K562 (cell line): ENCODE results near the gene MYO3B. TPM values are rescaled to one million over a fixed set of nuclear protein-coding genes. Genes with fewer than 3 reads are reported as not detected.

Source experiments
- CBFA2T3 ChIP-seq: fragments of 450-650 bp; IDR thresholded peaks from 2 replicates; pipeline ENCODE4 v1.6.1; 2017
- CREB5 ChIP-seq: fragments of 250-450 bp; sonication (Bioruptor Pico); IDR thresholded peaks from 2 replicates; pipeline ENCODE4 v1.5.0; 2020; ENCODE audit warnings: mild to moderate bottlenecking
- HNRNPUL1 ChIP-seq: fragments of 200-400 bp; formaldehyde crosslinking; IDR thresholded peaks from 2 replicates; pipeline ENCODE4 v1.6.1; 2017; ENCODE audit warnings: low read length
- KLF13 ChIP-seq: fragments of 450-650 bp; IDR thresholded peaks from 2 replicates; pipeline ENCODE4 v1.6.1; 2016; ENCODE audit warnings: missing genetic modification characterization, low read depth, mild to moderate bottlenecking, missing compliant biosample characterization, moderate library complexity, borderline replicate concordance
- PBX2 ChIP-seq, 2 experiments: IDR thresholded peaks in 1 of 2; conservative IDR thresholded peaks in 1 of 2; 2 replicates each; pipeline ENCODE4 v1.6.1; 2016; ENCODE audit warnings: low read depth in 2 of 2, mild to moderate bottlenecking in 1 of 2, missing compliant biosample characterization in 1 of 2, missing genetic modification characterization in 1 of 2, moderate library complexity in 1 of 2
- PCBP1 ChIP-seq: fragments of 200-400 bp; formaldehyde crosslinking; IDR thresholded peaks from 2 replicates; pipeline ENCODE4 v1.6.1; 2018; ENCODE audit warnings: mild to moderate bottlenecking, low read depth, low read length; ENCODE audit not compliant: poor library complexity, severe bottlenecking
- PHF20 ChIP-seq: fragments of 450-650 bp; IDR thresholded peaks from 2 replicates; pipeline ENCODE4 v1.6.1; 2018; ENCODE audit not compliant: partially characterized antibody
- PHTF2 ChIP-seq: fragments of 250-450 bp; sonication (Bioruptor Pico); IDR thresholded peaks from 2 replicates; pipeline ENCODE4 v1.5.0; 2021; ENCODE audit warnings: mild to moderate bottlenecking
- POLR3A ChIP-seq: IDR thresholded peaks from 2 replicates; pipeline ENCODE4 v1.6.1; 2011; ENCODE audit warnings: borderline replicate concordance, mild to moderate bottlenecking, moderate library complexity; ENCODE audit not compliant: insufficient read length, insufficient read depth; ENCODE audit errors: extremely low read depth
- PRDM10 ChIP-seq: fragments of 450-650 bp; IDR thresholded peaks from 2 replicates; pipeline ENCODE4 v1.6.1; 2018; ENCODE audit not compliant: partially characterized antibody
- RFX5 ChIP-seq: IDR thresholded peaks from 2 replicates; pipeline ENCODE4 v1.6.1; 2011; ENCODE audit warnings: low read depth, mild to moderate bottlenecking, improper control_type of control experiment, low read length
- SAFB ChIP-seq: fragments of 200-400 bp; formaldehyde crosslinking; IDR thresholded peaks from 2 replicates; pipeline ENCODE4 v1.6.1; 2017; ENCODE audit warnings: low read depth, low read length, borderline replicate concordance
- SOX6 ChIP-seq: fragments of 450-650 bp; IDR thresholded peaks from 2 replicates; pipeline ENCODE4 v1.6.1; 2014; ENCODE audit warnings: mild to moderate bottlenecking
- TFE3 ChIP-seq: fragments of 450-650 bp; formaldehyde crosslinking; IDR thresholded peaks from 2 replicates; pipeline ENCODE4 v1.4.0; 2020; ENCODE audit warnings: mild to moderate bottlenecking, mixed read lengths
- THRAP3 ChIP-seq: fragments of 450-650 bp; IDR thresholded peaks from 2 replicates; pipeline ENCODE4 v1.6.1; 2016; ENCODE audit warnings: mild to moderate bottlenecking, inconsistent platforms, borderline replicate concordance
- ZNF280A ChIP-seq: fragments of 450-650 bp; IDR thresholded peaks from 2 replicates; pipeline ENCODE4 v1.6.1; 2018; ENCODE audit warnings: mild to moderate bottlenecking, low read depth; ENCODE audit not compliant: partially characterized antibody
- polyA plus RNA-seq, 8 experiments: library from polyadenylated mRNA; depleted of rRNA in 4 of 8; stranded (reverse) in 5 of 8; unstranded in 3 of 8; fragments of >200 nt; fragmentation: Nextera tagmentation in 2 of 8; fragmentation: Illumina TruSeq in 1 of 8; extraction: Ambion mirVana in 2 of 8; extraction: Trizol in 1 of 8; gene quantifications; 2 replicates each; pipeline versions ENCODE4 v1.2.1 to v1.2.3, GENCODE V29; 2011 to 2014; ENCODE audit warnings: inconsistent platforms in 1 of 8, missing spikeins in 1 of 8
- total RNA-seq, 7 experiments: library from RNA; depleted of rRNA in 6 of 7; stranded (reverse); fragments of >200 nt in 6 of 7; fragmentation: Illumina TruSeq in 2 of 7; extraction: Trizol in 2 of 7; gene quantifications; 2 replicates each; pipeline versions ENCODE4 v1.2.1 to v1.2.3, GENCODE V29; 2011 to 2021; ENCODE audit warnings: low replicate concordance in 1 of 7

Gene MYO3B
- total and polyA plus RNA-seq, 9 of the 15 experiments (the other 6 are each of a cell fraction or from before 2014, with no cell fraction given) = 2.7 to 6.5 (median 3.6) TPM

GRCh38 chr2:170313347-170313991, 135.5 kb downstream of the MYO3B start (continued):
- no peak for TF ChIP-seq SAFB
- TF ChIP-seq ZNF280A = no peak
- peak; percentile 34; the same call in 1 of the 2 replicates for TF ChIP-seq CBFA2T3
- no peak for TF ChIP-seq HNRNPUL1
- TF ChIP-seq TFE3 (CRISPR knock-in tag) = no peak
- no peak for TF ChIP-seq CREB5 (CRISPR knock-in tag)
- TF ChIP-seq RFX5 = no peak
- no peak for TF ChIP-seq PRDM10
- TF ChIP-seq POLR3A = no peak
- no peak for TF ChIP-seq SOX6
- TF ChIP-seq KLF13 (tag) = no peak
- TF ChIP-seq THRAP3 = no peak
- TF ChIP-seq PHTF2 = no peak
- no peak for TF ChIP-seq PCBP1
- TF ChIP-seq PHF20 = no peak
- no peak for TF ChIP-seq PBX2 (CRISPR knock-in tag; IDR thresholded peaks at IDR 0.05; ENCODE audit: low read depth)
- peak; percentile 59 for TF ChIP-seq PBX2 (tag; conservative IDR thresholded peaks at IDR 0.05; ENCODE audit: low read depth)
